ENCODE results near the gene NOD2. TPM values are rescaled to one million over a fixed set of nuclear protein-coding genes. Genes with fewer than 3 reads are reported as not detected.

The NOD2 gene
- total RNA-seq, 1 experiment from 2014 or later: 0.17 TPM

DNA sequence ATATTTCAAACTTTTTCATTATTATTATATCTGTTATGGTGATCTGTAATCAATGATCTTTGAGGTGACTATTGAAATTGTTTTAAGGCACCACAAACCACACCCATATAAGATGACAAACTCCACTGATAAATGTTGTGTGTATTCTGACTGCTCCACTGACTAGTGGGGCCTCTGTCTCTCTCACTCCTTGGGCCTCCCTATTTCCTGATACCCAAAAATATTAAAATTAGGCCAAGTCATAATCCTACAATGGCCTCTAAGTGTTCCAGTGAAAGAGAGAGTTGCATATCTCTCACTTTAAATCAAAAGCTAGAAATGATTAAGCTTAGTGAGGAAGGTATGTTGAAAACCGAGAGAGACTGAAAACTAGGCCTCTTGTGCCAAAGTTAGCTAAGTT, 71.9 kb downstream of the NOD2 start:
- no peak for DNase-seq
- no peak overlapping the region for H4K5ac ChIP-seq (ENCODE audit: insufficient read length, low read depth, low read length)
- Mint-ChIP-seq H3K27me3 (ENCODE audit: low read depth) (no peaks in the 10 kb centered on the region), H3K4me1 (no peaks in the 10 kb centered on the region), H3K4me3 (no peak overlapping the region), H3K27ac (no peak overlapping the region), H3K9me3 (peaks cover 0 to 12% of the 10 kb centered on the region in 2 experiments; a peak in 3 of 5 replicates), H3K36me3 (ENCODE audit: insufficient read depth in 1 of 3, low read depth in 3 of 3) (peaks cover 14 to 17% (median 16%) of the 10 kb centered on the region in 3 experiments)
- H3K14ac ChIP-seq (ENCODE audit: insufficient read depth, low read length): no peak overlapping the region
- no peak overlapping the region for H3K9ac ChIP-seq (ENCODE audit: extremely low read depth, insufficient read length, low read length)
- no peaks in the 10 kb centered on the region for H3K4me1 ChIP-seq (ENCODE audit: insufficient read depth, low read length)
- H4K20me1 ChIP-seq (ENCODE audit: control insufficient read depth, insufficient read depth, insufficient read length): no peaks in the 10 kb centered on the region
- TF ChIP-seq, protein P1, sequence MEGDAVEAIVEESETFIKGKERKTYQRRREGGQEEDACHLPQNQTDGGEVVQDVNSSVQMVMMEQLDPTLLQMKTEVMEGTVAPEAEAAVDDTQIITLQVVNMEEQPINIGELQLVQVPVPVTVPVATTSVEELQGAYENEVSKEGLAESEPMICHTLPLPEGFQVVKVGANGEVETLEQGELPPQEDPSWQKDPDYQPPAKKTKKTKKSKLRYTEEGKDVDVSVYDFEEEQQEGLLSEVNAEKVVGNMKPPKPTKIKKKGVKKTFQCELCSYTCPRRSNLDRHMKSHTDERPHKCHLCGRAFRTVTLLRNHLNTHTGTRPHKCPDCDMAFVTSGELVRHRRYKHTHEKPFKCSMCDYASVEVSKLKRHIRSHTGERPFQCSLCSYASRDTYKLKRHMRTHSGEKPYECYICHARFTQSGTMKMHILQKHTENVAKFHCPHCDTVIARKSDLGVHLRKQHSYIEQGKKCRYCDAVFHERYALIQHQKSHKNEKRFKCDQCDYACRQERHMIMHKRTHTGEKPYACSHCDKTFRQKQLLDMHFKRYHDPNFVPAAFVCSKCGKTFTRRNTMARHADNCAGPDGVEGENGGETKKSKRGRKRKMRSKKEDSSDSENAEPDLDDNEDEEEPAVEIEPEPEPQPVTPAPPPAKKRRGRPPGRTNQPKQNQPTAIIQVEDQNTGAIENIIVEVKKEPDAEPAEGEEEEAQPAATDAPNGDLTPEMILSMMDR (conservative IDR thresholded peaks at IDR 0.05): no peak
- no CpG with 5 or more reads among the region's 1 CpG for WGBS (ENCODE audit: extremely low coverage, insufficient read length, low lambda C conversion rate)
- H2BK15ac ChIP-seq (ENCODE audit: low read depth, low read length): no peak overlapping the region
- no peak overlapping the region for H3K18ac ChIP-seq (ENCODE audit: insufficient read length, low read depth, low read length)
- no peak overlapping the region for H2BK120ac ChIP-seq (ENCODE audit: low read depth, low read length, poor library complexity, severe bottlenecking)
- no peak overlapping the region for H3K56ac ChIP-seq (ENCODE audit: insufficient read length, low read depth, low read length)
- H4K8ac ChIP-seq (replicated peaks; ENCODE audit: insufficient read length, low read depth, low read length): no peak overlapping the region
- no peak overlapping the region for H2BK12ac ChIP-seq (ENCODE audit: insufficient read length, low read depth, low read length)
- H2BK5ac ChIP-seq (ENCODE audit: insufficient read length, low read length): no peak overlapping the region
- H3K4me2 ChIP-seq (ENCODE audit: insufficient read depth, insufficient read length, low read length): no peak overlapping the region
- H2BK20ac ChIP-seq (ENCODE audit: low read depth, low read length, poor library complexity, severe bottlenecking): no peak overlapping the region
- H3K27ac ChIP-seq (ENCODE audit: insufficient read length, low read depth, low read length): no peak overlapping the region
- H3K23me2 ChIP-seq (ENCODE audit: insufficient read length, low read depth, low read length, poor library complexity, severe bottlenecking): no peaks in the 10 kb centered on the region
- no peak overlapping the region for H2AK5ac ChIP-seq (ENCODE audit: insufficient read length, low read length)
- H3T11ph ChIP-seq (ENCODE audit: low read length): no peak overlapping the region
- no peak overlapping the region for H2AFZ ChIP-seq (ENCODE audit: low read length)
- no peak overlapping the region for H3K4ac ChIP-seq (ENCODE audit: low read depth, low read length)
- H3K23ac ChIP-seq (ENCODE audit: insufficient read length, low read depth, low read length): no peak overlapping the region
- H4K91ac ChIP-seq (ENCODE audit: insufficient read length, low read depth, low read length): no peak overlapping the region
- H3K27me3 ChIP-seq (ENCODE audit: insufficient read depth, low read length): no peaks in the 10 kb centered on the region
- H3K79me1 ChIP-seq (ENCODE audit: insufficient read depth, low read depth, low read length, poor library complexity, severe bottlenecking): no peaks in the 10 kb centered on the region
- H3K9me3 ChIP-seq (ENCODE audit: control insufficient read depth, low read depth, low read length): no peaks in the 10 kb centered on the region
- no peaks in the 10 kb centered on the region for H3K79me2 ChIP-seq (ENCODE audit: insufficient read depth, low read length)

Data from H9 (cell line).